Lung (tissue), 12 donors: Measurements from ENCODE around the gene TMEM86B. TPM values are rescaled to one million over a fixed set of nuclear protein-coding genes. Genes with fewer than 3 reads are reported as not detected.
A peak's percentile ranks its signal among the peaks of the same experiment; 100 is the strongest.

ENCODE experiments used
- ATAC-seq: fragments of 200-7000 bp; cut with Tn5 transposase; one replicate; pipeline ENCODE4 v1.9.1; 2020; ENCODE audit warnings: moderate number of reproducible peaks; ENCODE audit not compliant: insufficient read depth, low FRiP score
- DNase-seq, 3 donors: peaks; one replicate each; pipeline ENCODE4 v3.0.0-alpha.2; 2013 to 2017
- H3K27ac ChIP-seq, 2 donors: one replicate each; pipeline ENCODE4 v1.5.1; 2013; ENCODE audit warnings: mild to moderate bottlenecking in 2 of 2, moderate library complexity in 2 of 2, control low read depth in 1 of 2, inconsistent platforms in 1 of 2, low read depth in 1 of 2, low read length in 1 of 2
- H3K27me3 ChIP-seq, 3 donors: one replicate each; pipeline ENCODE4 v1.5.1; 2013; ENCODE audit warnings: low read length in 2 of 3; ENCODE audit not compliant: control insufficient read depth in 3 of 3, insufficient read depth in 3 of 3
- H3K36me3 ChIP-seq, 4 donors: one replicate each; pipeline ENCODE4 v1.5.1; 2013; ENCODE audit warnings: low read length in 4 of 4, mild to moderate bottlenecking in 1 of 4, moderate library complexity in 1 of 4; ENCODE audit not compliant: control insufficient read depth in 4 of 4, insufficient read depth in 4 of 4
- H3K4me1 ChIP-seq, 5 donors: one replicate each; pipeline ENCODE4 v1.5.1; 2013; ENCODE audit warnings: low read length in 5 of 5, mild to moderate bottlenecking in 2 of 5, moderate library complexity in 1 of 5; ENCODE audit not compliant: control insufficient read depth in 5 of 5, insufficient read depth in 5 of 5
- H3K4me3 ChIP-seq: one replicate; pipeline ENCODE4 v1.5.1; 2013; ENCODE audit warnings: mild to moderate bottlenecking, control low read depth, moderate library complexity
- H3K9ac ChIP-seq, 2 donors: one replicate each; pipeline ENCODE4 v1.5.1; 2013; ENCODE audit warnings: low read length in 2 of 2, control low read depth in 1 of 2; ENCODE audit not compliant: insufficient read depth in 1 of 2
- H3K9me3 ChIP-seq, 4 donors: one replicate each; pipeline ENCODE4 v1.5.1; 2013; ENCODE audit warnings: low read length in 3 of 4, mild to moderate bottlenecking in 1 of 4, moderate library complexity in 1 of 4; ENCODE audit not compliant: control insufficient read depth in 4 of 4, insufficient read depth in 3 of 4
- WGBS, 2 donors: extraction: QIAGEN DNeasy Blood & Tissue Kit; methylation state at CpG; one replicate each; pipeline ENCODE4 v1.1.7; 2013; 5-methylcytosine and 5-hydroxymethylcytosine counted together
- polyA plus RNA-seq, 2 donors: library from polyadenylated mRNA; stranded (reverse); fragments of 200-250 nt; gene quantifications; one replicate each; pipeline ENCODE4 v1.2.1, GENCODE V29; 2013
- total RNA-seq, 2 donors: library from RNA; depleted of rRNA in 1 of 2; stranded (reverse); fragments of >200 nt in 1 of 2; gene quantifications; one replicate each; pipeline ENCODE4 v1.2.1, GENCODE V29; 2014 to 2021
- TF ChIP-seq, protein P1 (sequence below): IDR thresholded peaks from 2 replicates; pipeline ENCODE4 v1.5.1; 2012; ENCODE audit warnings: mild to moderate bottlenecking; ENCODE audit errors: control extremely low read depth, extremely low read depth
- donor health status: control.
- donor health status: control.
- donor health status: Bipolar disorder and iron deficiency.
- donor health status: healthy.
- donor health status: DM: yes; HTN: yes; CAD: no.

Gene TMEM86B
- total and polyA plus RNA-seq, 4 donors, result 1.8 to 5.3 (median 4.3) TPM

GRCh38 chr19:55189403-55189835 is 39.1 kb downstream of the TMEM86B start:
- TF ChIP-seq, protein P1, sequence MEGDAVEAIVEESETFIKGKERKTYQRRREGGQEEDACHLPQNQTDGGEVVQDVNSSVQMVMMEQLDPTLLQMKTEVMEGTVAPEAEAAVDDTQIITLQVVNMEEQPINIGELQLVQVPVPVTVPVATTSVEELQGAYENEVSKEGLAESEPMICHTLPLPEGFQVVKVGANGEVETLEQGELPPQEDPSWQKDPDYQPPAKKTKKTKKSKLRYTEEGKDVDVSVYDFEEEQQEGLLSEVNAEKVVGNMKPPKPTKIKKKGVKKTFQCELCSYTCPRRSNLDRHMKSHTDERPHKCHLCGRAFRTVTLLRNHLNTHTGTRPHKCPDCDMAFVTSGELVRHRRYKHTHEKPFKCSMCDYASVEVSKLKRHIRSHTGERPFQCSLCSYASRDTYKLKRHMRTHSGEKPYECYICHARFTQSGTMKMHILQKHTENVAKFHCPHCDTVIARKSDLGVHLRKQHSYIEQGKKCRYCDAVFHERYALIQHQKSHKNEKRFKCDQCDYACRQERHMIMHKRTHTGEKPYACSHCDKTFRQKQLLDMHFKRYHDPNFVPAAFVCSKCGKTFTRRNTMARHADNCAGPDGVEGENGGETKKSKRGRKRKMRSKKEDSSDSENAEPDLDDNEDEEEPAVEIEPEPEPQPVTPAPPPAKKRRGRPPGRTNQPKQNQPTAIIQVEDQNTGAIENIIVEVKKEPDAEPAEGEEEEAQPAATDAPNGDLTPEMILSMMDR, result no peak
- WGBS, 2 donors, result 55 to 68% methylated on average over 15 of the region's 15 CpGs

GRCh38 chr19:55188625-55189024 is 39.9 kb downstream of the TMEM86B start:
- Histone ChIP-seq H3K9ac (peak overlapping the region in 1 of 2 donors; percentile 25), H3K4me3 (no peak overlapping the region), H3K9me3 (no peaks in the 10 kb centered on the region), H3K4me1 (no peaks in the 10 kb centered on the region), H3K36me3 (no peaks in the 10 kb centered on the region), H3K27ac (no peak overlapping the region), H3K27me3 (peaks cover 0 to 2% (median 0%) of the 10 kb centered on the region in 3 donors)
- DNase-seq (no peak), ATAC-seq (no peak)
- 46 to 49% methylated on average over 8 of the region's 8 CpGs for WGBS, 2 donors
- TF ChIP-seq, protein P1, result no peak

More at GRCh38 chr19:55189403-55189835, 39.1 kb downstream of the TMEM86B start:
- H3K36me3 ChIP-seq, result no peaks in the 10 kb centered on the region
- no peak overlapping the region for H3K27ac ChIP-seq
- H3K4me3 ChIP-seq, result no peak overlapping the region
- peaks cover 0 to 2% (median 0%) of the 10 kb centered on the region in 3 donors for H3K27me3 ChIP-seq
- ATAC-seq (peak; percentile 58), DNase-seq (no peak)
- H3K4me1 ChIP-seq, result no peaks in the 10 kb centered on the region
- H3K9me3 ChIP-seq, result no peaks in the 10 kb centered on the region
- no peak overlapping the region for H3K9ac ChIP-seq

- H3K4me3 ChIP-seq, result no peak overlapping the region
- TF ChIP-seq, protein P1, result no peak
- H3K27me3 ChIP-seq, result peaks cover 6 to 10% (median 6%) of the 10 kb centered on the region in 3 donors
- peaks cover 0 to 3% (median 0%) of the 10 kb centered on the region in 4 donors for H3K9me3 ChIP-seq
- no peak for DNase-seq
- H3K27ac ChIP-seq, result no peak overlapping the region
- H3K36me3 ChIP-seq, result no peaks in the 10 kb centered on the region
- H3K4me1 ChIP-seq, result no peaks in the 10 kb centered on the region
- H3K9ac ChIP-seq, result no peak overlapping the region
- 78 to 81% methylated on average over 12 of the region's 12 CpGs for WGBS, 2 donors
- no peak for ATAC-seq
Measured at GRCh38 chr19:55186080-55186479, 42.5 kb downstream of the TMEM86B start.

GRCh38 chr19:55181740-55182139 is 46.8 kb downstream of the TMEM86B start:
- Histone ChIP-seq H3K4me3 (no peak overlapping the region), H3K9ac (no peak overlapping the region), H3K27me3 (peaks cover 12 to 39% (median 36%) of the 10 kb centered on the region in 3 donors), H3K4me1 (peaks cover 0 to 9% (median 0%) of the 10 kb centered on the region in 5 donors), H3K36me3 (no peaks in the 10 kb centered on the region), H3K27ac (no peak overlapping the region), H3K9me3 (peaks cover 0 to 6% (median 0%) of the 10 kb centered on the region in 4 donors)
- DNase-seq (no peak), ATAC-seq (no peak)
- 63 to 65% methylated on average over 20 of the region's 20 CpGs for WGBS, 2 donors
- TF ChIP-seq, protein P1, result no peak
